Raji (cell line): ENCODE results near the gene LTC4S.

Experiments used
- POLR2A ChIP-seq: IDR thresholded peaks from 2 replicates; pipeline ENCODE4 v1.6.1; 2011; ENCODE audit warnings: low read depth, low read length, control low read depth; ENCODE audit not compliant: insufficient read depth

Gene LTC4S, protein sequence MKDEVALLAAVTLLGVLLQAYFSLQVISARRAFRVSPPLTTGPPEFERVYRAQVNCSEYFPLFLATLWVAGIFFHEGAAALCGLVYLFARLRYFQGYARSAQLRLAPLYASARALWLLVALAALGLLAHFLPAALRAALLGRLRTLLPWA

DNA sequence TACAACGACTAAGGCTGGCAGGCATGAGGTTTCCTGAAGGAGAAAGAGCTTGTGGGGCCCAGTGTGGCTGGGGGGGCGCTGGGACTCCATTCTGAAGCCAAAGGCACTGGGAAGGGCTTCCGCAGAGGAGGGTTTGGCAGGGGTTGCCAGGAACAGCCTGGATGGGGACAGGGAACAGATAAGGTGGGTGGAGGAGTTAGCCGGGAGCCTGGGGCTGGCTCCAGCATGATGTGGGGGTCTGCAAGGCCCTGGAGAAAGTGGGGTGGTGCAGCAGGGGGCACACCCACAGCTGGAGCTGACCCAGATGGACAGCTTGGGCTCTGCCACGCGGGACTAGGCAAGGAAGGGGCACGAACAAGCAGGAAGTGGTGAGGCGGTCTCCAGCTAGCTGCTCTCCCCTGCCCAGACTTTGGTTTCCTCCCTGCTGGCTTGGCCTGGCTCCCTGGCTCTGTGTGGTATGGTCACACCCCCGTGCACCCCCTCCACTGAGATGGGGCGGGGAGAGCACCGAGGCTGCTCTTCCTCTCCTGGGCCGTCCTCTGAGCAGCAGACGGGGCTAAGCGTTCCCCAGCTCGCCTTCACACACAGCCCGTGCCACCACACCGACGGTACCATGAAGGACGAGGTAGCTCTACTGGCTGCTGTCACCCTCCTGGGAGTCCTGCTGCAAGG lies at the start of gene LTC4S:
Gene LTC4S (plus strand): TSS at position 519 of the 672 bp plus-strand sequence. CDS start 95 bp downstream, at position 614.
- TF ChIP-seq POLR2A: no peak

DNA sequence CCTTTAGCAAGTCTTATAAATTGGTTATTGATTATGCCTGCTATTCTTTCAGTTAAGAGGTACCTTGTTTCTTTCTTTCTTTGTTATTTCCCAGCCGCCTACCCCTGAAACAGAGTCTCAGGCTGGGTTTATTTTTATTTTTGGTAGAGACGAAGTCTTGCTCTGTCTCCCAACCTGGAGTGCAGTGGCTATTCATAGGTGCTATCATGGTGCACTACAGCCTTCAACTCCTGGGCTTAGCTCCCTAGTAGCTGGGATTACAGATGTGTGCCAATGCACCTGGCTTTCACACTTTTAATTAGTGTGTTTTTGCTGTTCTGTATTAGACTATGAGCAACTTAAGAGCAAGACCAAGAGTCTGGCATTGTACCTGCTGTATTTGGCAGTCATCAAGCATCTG lies 46.9 kb upstream of the LTC4S start:
- no peak for TF ChIP-seq POLR2A

DNA sequence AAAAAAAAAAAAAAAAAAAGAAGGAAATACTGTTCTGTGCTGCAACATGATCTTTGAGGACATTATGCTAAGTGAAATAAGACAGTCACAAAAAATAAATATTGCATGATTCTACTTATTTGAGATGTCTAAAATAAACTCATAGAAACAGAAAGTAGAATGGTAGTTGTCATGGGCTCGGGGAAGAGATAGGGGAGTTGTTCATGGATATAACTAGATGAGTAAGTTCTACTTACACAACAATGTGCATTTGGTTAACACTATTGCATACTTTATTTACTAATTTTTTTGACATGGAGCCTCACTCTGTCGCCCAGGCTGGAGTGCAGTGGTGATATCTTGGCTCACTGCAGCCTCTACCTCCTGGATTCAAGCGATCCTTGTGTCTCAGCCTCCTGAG lies 46.0 kb upstream of the LTC4S start:
- TF ChIP-seq POLR2A: no peak

DNA sequence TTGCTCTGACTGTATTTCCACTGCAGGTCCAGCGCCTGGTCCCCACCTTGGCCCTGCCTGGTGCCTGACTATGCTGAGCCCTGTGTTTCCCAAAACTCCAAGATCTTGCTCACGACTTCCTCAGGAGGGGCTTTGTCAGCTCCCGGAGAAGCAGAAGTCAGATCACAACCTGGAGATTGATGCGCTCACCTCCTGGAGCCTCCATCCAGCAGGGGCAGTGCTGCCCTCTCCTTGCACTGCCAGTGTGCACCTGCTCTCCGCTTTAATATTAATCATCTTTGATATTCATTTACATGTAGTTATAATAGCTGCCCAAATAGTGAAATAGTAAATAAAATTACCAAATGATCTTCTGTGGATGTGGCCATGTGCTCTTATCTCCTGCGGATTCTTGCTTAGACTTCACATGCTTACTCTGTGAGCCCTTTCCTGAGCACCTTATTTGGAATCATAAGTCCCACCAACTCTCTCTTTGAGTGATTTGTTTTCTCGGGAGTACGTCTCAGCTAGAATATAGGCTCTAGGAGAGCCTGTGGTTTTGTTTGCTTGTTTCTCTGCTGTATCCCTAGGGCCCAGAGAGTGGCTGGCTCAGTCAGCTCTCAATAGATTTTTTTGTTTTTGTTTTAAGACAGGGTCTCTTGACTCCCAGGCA lies 43.8 kb upstream of the LTC4S start:
- no peak for TF ChIP-seq POLR2A

DNA sequence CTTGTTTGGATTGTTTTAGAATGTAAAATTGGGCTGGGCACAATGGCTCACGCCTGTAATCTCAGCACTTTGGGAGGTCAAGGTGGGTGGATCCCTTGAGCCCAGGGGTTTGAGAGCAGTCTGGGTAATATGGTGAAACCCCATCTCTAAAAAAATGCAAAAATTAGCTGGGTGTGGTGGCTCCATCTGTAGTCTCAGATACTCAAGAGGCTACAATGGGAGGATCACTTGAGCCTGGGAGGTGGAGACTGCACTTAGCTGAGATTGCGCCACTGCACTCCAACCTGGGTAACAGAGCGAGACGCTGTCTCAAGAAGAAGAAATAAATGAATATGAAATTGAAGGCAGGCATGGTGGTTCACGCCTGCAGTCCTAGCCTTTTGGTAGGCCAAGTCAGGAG lies 39.8 kb upstream of the LTC4S start:
- no peak for TF ChIP-seq POLR2A

DNA sequence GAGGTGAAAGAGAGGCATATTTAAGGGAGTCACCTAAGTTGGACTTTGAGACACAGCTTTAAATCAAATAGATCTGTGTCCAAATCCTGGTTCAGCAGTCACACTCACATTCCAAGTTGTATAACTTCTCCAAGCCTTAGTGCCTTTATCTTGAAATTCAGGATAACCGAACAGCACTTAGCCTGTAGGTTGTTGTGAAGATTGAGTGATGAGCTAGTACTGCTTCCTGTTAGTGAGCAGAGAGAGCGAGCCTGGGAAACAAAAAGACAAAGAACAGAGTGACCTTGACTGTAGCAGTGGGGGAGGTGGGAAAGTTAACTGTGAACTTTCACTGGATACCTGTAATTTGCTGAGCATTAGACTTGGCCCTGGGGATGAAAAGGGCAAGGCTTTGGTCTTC lies 38.8 kb upstream of the LTC4S start:
- TF ChIP-seq POLR2A: no peak

DNA sequence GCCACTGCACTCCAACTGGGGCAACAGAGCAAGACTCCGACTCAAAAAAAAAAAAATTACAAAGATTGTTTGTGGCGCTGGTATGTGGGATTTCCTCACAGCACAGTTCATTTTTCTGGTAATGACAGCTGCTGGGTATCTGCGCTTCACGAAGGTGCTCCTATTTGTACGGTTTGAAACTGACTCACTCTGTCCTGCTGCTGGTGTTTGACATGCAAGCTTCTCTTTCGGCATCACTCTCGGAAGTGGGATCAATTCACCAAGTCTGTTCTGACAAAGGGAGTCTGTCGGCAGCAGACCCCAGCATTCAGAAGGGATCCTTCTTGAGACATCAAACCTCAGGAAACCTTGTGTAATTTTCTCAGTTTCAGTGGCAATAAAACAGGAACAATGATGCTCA lies 34.8 kb upstream of the LTC4S start:
- TF ChIP-seq POLR2A: no peak

DNA sequence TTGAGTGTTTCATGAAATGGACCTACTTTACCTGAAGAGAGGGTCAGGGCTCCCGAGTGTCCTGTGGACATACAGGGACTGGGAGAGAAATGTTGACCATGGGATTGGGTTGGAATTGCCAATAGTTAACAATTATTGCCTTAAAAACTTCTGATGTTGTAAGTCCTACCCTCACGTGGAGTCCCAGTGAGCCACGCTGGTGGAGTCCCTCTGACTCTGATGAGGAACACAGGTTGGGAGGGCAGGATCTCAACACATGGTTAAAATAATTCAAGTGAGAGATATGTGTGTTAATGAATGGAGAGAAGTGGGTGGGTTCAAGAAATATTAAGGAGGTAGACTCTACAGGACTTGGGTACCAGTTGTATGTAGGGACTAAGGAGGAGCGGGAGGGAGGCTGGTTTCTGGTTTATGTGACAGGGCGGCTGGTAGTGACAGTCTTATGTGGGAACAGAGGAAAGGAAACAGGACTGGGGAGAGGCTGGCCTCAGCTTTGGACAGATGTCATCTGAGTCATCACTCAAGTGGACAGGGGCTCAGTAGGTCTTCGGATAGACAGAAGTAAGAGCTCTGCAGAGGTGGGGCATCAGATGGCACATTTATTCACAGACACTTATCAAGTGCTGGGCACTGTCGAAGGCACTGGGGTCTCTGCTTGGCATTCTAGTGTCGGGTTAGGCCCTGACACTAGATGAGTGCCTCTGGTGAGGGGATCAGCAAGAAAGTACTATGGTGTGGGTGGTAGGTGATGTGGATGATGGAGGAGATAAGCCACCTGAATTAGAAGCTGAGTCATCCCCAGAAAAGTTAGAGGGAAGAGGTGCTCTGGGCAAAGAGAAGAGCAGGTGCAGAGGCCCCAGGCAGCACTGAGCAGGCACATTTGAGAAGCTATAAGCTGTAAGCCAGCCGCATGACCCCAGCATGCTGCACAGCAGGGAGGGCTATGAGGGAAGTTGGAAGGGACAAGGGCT lies 33.9 kb upstream of the LTC4S start:
- TF ChIP-seq POLR2A: no peak

DNA sequence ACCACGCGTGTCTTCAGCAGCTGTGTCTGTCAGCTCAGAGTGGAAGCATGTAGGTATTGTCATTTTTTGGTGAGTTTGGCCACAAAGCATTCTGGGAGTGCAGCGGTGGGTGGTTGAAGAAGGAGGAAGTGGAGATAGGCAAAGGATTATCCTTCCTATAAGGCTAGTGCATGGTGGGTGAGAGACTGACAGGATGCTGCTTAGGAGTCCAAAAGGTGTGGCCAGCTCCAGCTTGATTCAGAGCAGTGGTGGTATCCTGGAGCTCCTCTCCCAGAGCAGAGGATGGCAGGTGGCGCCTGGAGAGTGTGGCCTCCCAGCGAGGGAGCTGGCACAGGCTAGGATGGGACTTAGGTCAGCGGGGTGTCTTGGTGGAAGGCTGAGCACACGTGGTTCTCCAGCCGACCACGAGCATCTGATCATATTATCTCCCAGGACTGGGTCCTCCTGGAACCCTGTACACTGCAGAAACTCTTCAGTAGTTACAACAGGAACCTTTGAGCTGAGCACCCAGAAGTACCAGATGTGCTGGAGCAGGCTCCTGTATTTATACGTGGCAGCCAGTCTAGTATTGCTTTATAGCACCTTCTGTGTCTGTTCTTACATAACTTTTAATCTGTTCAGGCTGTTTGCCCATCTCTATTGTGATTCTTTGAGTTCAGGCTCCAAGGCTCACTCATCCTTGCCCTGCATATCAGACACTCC lies 31.6 kb upstream of the LTC4S start:
- no peak for TF ChIP-seq POLR2A

DNA sequence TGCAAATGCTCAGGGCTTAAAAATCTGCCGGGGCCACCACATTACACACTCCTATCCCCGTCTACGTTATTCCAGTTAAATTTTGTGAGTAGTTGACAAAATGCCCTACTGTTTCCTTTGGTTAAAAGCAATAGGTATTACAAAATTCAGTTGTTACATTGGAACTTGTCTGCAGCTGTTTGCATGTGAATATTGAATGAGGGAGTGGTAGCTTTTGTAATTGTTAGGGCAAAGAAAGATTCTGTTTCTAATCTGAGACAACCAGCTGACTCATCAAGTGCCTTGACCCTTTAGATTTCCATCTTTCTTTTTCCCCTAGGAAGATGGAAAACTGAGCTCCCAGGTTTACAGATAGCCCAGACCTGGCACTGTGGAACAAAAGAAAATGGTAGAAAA lies 31.0 kb upstream of the LTC4S start:
- TF ChIP-seq POLR2A: no peak

DNA sequence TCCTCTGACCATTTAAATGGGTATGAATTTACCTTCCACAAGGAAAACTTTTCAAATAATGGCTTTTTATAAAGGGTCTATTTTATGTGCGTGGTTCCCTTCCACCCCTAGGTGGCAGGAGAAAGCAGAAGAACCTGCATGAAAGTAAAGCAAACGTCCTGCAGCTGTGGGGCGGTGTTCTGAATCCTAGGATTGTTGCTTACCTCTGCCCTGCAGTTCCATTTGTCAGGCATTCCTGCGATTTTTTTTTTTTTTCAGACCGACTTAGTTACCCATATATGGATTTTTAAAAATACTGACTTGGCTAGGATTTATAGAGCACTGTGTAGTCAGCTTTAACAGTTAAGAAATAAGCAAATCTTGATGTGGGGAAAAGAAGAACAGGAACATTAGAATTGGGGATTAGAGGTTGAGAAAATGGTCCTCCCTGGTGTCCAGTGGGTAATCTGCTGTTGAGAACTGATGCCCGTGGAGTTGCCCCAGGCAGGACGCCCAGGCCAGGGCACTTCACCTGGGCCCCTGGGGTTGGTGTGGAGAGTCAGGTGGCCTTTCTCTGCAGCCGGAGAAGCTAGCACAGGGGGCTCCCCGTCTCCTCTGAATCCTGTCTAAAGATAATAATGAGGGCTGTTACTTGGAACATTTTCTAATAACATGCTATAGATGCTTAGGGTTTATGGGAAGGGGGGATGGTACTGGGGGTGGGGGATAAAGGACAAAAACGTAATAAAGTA lies 30.4 kb upstream of the LTC4S start:
- TF ChIP-seq POLR2A: no peak

DNA sequence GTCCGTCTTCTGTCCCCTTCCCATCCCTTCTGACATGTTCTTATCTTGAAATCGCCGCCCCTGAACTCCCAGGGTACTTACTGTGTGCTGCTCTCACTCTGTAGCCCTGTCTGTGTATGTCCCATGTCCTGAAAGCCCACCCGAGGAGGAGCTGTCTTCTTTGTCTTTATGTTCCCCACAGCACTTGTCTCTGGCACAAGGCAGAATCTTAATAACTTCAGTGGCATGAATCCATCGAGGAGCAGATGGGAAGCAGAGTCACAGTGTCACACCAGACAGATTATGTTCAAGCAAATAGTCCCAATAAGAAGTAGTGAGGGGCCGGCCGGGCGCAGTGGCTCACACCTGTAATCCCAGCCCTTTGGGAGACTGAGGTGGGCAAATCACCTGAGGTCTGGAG lies 29.7 kb upstream of the LTC4S start:
- no peak for TF ChIP-seq POLR2A

DNA sequence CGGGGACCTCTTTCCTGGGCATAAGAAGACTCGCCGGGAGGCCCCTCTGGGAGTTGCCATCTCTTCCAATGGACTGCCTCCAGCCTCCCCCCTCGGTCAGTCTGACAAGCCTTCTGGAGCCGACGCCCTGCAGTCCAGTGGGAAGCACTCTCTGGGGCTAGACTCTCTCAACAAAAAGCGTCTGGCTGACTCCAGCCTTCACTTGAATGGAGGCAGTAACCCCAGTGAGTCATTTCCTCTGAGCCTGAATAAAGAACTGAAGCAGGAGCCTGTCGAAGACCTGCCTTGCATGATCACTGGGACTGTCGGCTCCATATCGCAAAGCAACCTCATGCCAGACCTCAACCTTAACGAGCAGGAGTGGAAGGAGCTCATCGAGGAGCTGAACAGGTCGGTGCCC lies 28.4 kb upstream of the LTC4S start:
- TF ChIP-seq POLR2A: no peak

DNA sequence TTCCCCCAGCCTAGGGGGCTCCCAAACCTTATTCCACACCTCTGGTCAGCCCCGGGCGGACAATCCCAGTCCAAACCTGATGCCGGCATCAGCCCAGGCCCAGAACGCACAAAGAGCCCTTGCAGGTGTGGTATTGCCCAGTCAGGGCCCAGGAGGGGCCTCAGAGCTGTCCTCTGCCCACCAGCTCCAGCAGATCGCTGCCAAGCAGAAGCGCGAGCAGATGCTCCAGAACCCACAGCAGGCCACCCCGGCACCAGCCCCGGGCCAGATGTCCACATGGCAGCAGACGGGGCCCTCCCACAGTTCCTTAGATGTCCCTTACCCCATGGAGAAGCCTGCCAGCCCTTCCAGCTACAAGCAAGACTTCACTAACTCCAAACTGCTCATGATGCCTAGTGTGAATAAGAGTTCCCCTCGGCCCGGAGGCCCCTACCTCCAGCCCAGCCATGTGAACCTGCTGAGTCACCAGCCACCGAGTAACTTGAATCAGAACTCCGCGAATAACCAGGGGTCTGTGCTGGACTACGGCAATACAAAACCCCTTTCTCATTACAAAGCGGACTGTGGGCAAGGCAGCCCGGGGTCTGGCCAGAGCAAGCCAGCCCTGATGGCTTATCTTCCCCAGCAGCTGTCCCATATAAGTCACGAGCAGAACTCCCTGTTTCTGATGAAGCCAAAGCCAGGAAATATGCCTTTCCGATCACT lies 27.6 kb upstream of the LTC4S start:
- no peak for TF ChIP-seq POLR2A
